ENCODE results near the gene ABCC5.

- TF ChIP-seq, protein P1, sequence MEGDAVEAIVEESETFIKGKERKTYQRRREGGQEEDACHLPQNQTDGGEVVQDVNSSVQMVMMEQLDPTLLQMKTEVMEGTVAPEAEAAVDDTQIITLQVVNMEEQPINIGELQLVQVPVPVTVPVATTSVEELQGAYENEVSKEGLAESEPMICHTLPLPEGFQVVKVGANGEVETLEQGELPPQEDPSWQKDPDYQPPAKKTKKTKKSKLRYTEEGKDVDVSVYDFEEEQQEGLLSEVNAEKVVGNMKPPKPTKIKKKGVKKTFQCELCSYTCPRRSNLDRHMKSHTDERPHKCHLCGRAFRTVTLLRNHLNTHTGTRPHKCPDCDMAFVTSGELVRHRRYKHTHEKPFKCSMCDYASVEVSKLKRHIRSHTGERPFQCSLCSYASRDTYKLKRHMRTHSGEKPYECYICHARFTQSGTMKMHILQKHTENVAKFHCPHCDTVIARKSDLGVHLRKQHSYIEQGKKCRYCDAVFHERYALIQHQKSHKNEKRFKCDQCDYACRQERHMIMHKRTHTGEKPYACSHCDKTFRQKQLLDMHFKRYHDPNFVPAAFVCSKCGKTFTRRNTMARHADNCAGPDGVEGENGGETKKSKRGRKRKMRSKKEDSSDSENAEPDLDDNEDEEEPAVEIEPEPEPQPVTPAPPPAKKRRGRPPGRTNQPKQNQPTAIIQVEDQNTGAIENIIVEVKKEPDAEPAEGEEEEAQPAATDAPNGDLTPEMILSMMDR (IDR thresholded peaks at IDR 0.05), result no peak
- no peak for TF ChIP-seq POLR2A (IDR thresholded peaks at IDR 0.05)
Measured at GRCh38 chr3:183879243-183879642, 138.4 kb downstream of the ABCC5 start.

Data from uterus (tissue), 2 donors.